ENCODE measurements around the gene LSM14B. TPM values are rescaled to one million over a fixed set of nuclear protein-coding genes. Genes with fewer than 3 reads are reported as not detected.

Gene LSM14B
- polyA plus RNA-seq, 6 donors from 2014 or later = 1.1 to 3.4 (median 1.2) TPM; not detected in 1

DNA sequence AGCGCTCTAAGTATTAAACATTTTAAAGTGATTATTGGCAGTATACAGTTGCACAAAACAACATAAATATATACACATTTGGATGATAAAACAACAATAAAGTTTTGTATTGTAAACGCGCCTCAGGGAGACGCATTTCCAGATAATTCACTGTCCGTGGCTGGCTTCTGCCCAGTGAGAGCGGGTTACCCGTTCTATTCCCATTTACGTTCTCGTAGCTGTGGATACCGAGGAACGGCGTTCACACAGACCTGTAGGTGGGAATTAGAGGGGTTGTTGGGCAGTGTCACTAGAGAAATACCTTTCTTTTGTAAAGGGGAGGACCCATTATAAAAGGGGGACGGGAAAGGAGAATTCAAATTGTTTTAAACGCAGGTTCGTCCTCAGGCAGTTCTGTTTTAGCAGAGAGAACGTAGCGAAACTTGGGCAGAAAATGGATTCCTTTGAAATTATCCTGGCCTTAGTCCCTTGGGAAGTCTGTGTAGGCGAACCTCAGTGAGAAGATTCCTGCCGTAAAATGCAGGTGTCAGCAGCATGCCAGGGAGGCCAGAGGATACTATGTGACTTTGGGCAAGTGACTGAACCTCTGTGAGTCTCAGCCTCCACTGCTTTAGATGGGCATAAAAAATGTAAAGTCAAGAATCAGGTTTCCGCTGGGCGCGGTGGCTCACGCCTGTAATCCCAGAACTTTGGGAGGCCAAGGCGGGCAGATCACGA is 61.3 kb downstream of the LSM14B start:
- DNase-seq (no peak), ATAC-seq (ENCODE audit: low read depth in 2 of 2) (no peak)
- peak overlapping the region; percentile 60 to 100 (median 96) for H3K27ac Mint-ChIP-seq

More for the DNA sequence above, 61.3 kb downstream of the LSM14B start:
- H3K4me3 Mint-ChIP-seq = peak overlapping the region; percentile 91 to 97 (median 94)
- H3K36me3 Mint-ChIP-seq = no peaks in the 10 kb centered on the region
- H3K9me3 Mint-ChIP-seq = no peaks in the 10 kb centered on the region
- peaks cover 28 to 39% (median 39%) of the 10 kb centered on the region in 3 donors for H3K4me1 Mint-ChIP-seq
- no peaks in the 10 kb centered on the region for H3K27me3 Mint-ChIP-seq

Other genes with a start within 250 kb of the LSM14B start
- 1 to 10 TPM; 1.3 to 4.2 (median 1.8) TPM for gene TAF4, start 56.6 kb upstream of the LSM14B start, polyA plus RNA-seq (ENCODE audit: low read depth in 6 of 6)
- 100 to 1,000 TPM; 367 to 572 (median 436) TPM for gene PSMA7, start 20.9 kb downstream of the LSM14B start, polyA plus RNA-seq (ENCODE audit: low read depth in 6 of 6)
- 1 to 10 TPM in 3 of 6 donors, under 1 TPM in 2, not detected in 1; 0.41 to 1.7 (median 1.2) TPM for gene SS18L1, start 21.3 kb downstream of the LSM14B start, polyA plus RNA-seq (ENCODE audit: low read depth in 6 of 6)
- gene MTG2, start 60.6 kb downstream of the LSM14B start, polyA plus RNA-seq (ENCODE audit: low read depth in 6 of 6) = 10 to 100 TPM; 12.7 to 19.1 (median 16.3) TPM
- not detected for gene HRH3, start 97.8 kb downstream of the LSM14B start, polyA plus RNA-seq (ENCODE audit: low read depth in 6 of 6)
- gene OSBPL2, start 116.0 kb downstream of the LSM14B start, polyA plus RNA-seq (ENCODE audit: low read depth in 6 of 6) = 10 to 100 TPM; 15.8 to 29.5 (median 17.7) TPM
- 100 to 1,000 TPM in 2 of 6 donors, 10 to 100 TPM in 4; 75.6 to 111 (median 89.0) TPM for gene ADRM1, start 180.5 kb downstream of the LSM14B start, polyA plus RNA-seq (ENCODE audit: low read depth in 6 of 6)
- 10 to 100 TPM in 1 of 6 donors, 1 to 10 TPM in 4, under 1 TPM in 1; 0.50 to 11.9 (median 6.1) TPM for gene LAMA5, start 244.8 kb downstream of the LSM14B start, polyA plus RNA-seq (ENCODE audit: low read depth in 6 of 6)

All from naive B cell (primary cell).